Measurements from ENCODE around the gene ZNF579.

ZNF579 gene

DNA sequence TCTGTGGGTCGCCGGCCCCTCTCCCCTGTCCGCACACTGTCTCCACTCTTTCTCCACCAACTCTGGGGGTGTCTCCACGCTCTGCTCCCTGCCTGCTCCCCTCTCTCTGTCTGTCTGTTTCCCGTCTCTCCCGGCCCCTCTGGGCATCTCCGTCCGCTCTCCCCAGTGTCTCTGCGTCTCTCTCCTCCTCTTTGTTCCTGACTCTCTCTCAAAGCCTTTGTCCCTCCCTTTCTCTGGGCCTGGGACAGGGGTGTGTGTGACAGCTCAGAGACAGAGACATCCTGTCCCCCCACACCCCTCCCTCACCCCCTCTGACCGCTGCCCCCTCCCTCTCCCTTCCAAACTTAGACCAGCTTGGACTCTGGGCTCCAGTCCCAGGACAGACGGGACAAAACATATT, 34.6 kb downstream of the ZNF579 start:
- no peak overlapping the region for H3K4me3 ChIP-seq (ENCODE audit: control insufficient read depth, low read depth, low read length)
- no peak for DNase-seq (ENCODE audit: low read depth)
- TF ChIP-seq, protein P1, sequence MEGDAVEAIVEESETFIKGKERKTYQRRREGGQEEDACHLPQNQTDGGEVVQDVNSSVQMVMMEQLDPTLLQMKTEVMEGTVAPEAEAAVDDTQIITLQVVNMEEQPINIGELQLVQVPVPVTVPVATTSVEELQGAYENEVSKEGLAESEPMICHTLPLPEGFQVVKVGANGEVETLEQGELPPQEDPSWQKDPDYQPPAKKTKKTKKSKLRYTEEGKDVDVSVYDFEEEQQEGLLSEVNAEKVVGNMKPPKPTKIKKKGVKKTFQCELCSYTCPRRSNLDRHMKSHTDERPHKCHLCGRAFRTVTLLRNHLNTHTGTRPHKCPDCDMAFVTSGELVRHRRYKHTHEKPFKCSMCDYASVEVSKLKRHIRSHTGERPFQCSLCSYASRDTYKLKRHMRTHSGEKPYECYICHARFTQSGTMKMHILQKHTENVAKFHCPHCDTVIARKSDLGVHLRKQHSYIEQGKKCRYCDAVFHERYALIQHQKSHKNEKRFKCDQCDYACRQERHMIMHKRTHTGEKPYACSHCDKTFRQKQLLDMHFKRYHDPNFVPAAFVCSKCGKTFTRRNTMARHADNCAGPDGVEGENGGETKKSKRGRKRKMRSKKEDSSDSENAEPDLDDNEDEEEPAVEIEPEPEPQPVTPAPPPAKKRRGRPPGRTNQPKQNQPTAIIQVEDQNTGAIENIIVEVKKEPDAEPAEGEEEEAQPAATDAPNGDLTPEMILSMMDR (IDR thresholded peaks at IDR 0.05; ENCODE audit: control insufficient read depth, insufficient read depth, low read depth, low read length, missing control alignments): no peak

- TF ChIP-seq, protein P1 (IDR thresholded peaks at IDR 0.05; ENCODE audit: control insufficient read depth, insufficient read depth, low read depth, low read length, missing control alignments): no peak
- H3K4me3 ChIP-seq (ENCODE audit: control insufficient read depth, low read depth, low read length): no peak within 1 kb of the TSS
- no peak for DNase-seq (ENCODE audit: low read depth)
Measured at GRCh38 chr19:55545443-55545842, 35.2 kb downstream of the ZNF579 start, which contains the start of gene SBK3. SBK3 (minus strand) TSS chr19:55545543; CDS start chr19:55545543, 0 bp downstream.

- H3K4me3 ChIP-seq (ENCODE audit: control insufficient read depth, low read depth, low read length): no peak overlapping the region
- no peak for DNase-seq (ENCODE audit: low read depth)
- TF ChIP-seq, protein P1 (IDR thresholded peaks at IDR 0.05; ENCODE audit: control insufficient read depth, insufficient read depth, low read depth, low read length, missing control alignments): no peak
Measured at GRCh38 chr19:55544776-55545439, 35.7 kb downstream of the ZNF579 start.

- no peak for DNase-seq (ENCODE audit: low read depth)
Measured at GRCh38 chr19:55544014-55544413, 36.6 kb downstream of the ZNF579 start.

GRCh38 chr19:55543567-55543966, 37.1 kb downstream of the ZNF579 start:
- no peak for DNase-seq (ENCODE audit: low read depth)
- TF ChIP-seq, protein P1 (IDR thresholded peaks at IDR 0.05; ENCODE audit: control insufficient read depth, insufficient read depth, low read depth, low read length, missing control alignments): no peak
- H3K4me3 ChIP-seq (ENCODE audit: control insufficient read depth, low read depth, low read length): no peak overlapping the region

More at GRCh38 chr19:55544014-55544413, 36.6 kb downstream of the ZNF579 start:
- TF ChIP-seq, protein P1 (IDR thresholded peaks at IDR 0.05; ENCODE audit: control insufficient read depth, insufficient read depth, low read depth, low read length, missing control alignments): no peak
- H3K4me3 ChIP-seq (ENCODE audit: control insufficient read depth, low read depth, low read length): no peak overlapping the region

- TF ChIP-seq, protein P1 (IDR thresholded peaks at IDR 0.05; ENCODE audit: control insufficient read depth, insufficient read depth, low read depth, low read length, missing control alignments): no peak
- H3K4me3 ChIP-seq (ENCODE audit: control insufficient read depth, low read depth, low read length): no peak overlapping the region
- DNase-seq (ENCODE audit: low read depth): no peak
Measured at GRCh38 chr19:55542292-55542855, 38.3 kb downstream of the ZNF579 start.

All from AG09309 (cell line).